ENCODE data around the gene S100Z.

The S100Z gene

GRCh38 chr5:76861612-76862011, 11.8 kb downstream of the S100Z start:
- no peak for TF ChIP-seq CTCF (IDR thresholded peaks at IDR 0.05; ENCODE audit: low read depth, low read length, missing control alignments)
- H3K4me3 ChIP-seq (ENCODE audit: low read depth, low read length) = no peak overlapping the region
- DNase-seq (ENCODE audit: low read depth) = no peak

GRCh38 chr5:76863001-76863400, 13.2 kb downstream of the S100Z start:
- TF ChIP-seq CTCF (IDR thresholded peaks at IDR 0.05; ENCODE audit: low read depth, low read length, missing control alignments) = no peak
- DNase-seq (ENCODE audit: low read depth) = no peak
- no peak overlapping the region for H3K4me3 ChIP-seq (ENCODE audit: low read depth, low read length)

- H3K4me3 ChIP-seq (ENCODE audit: low read depth, low read length) = no peak overlapping the region
- TF ChIP-seq CTCF (IDR thresholded peaks at IDR 0.05; ENCODE audit: low read depth, low read length, missing control alignments) = no peak
- DNase-seq (ENCODE audit: low read depth) = no peak
These were observed 16.7 kb downstream of the S100Z start for GRCh38 chr5:76866503-76866902.

GRCh38 chr5:76867038-76867437, 17.2 kb downstream of the S100Z start:
- DNase-seq (ENCODE audit: low read depth) = no peak
- TF ChIP-seq CTCF (IDR thresholded peaks at IDR 0.05; ENCODE audit: low read depth, low read length, missing control alignments) = no peak
- H3K4me3 ChIP-seq (ENCODE audit: low read depth, low read length) = no peak overlapping the region

- TF ChIP-seq CTCF (IDR thresholded peaks at IDR 0.05; ENCODE audit: low read depth, low read length, missing control alignments) = peak; percentile 73
- peak; percentile 39 for DNase-seq (ENCODE audit: low read depth)
- no peak overlapping the region for H3K4me3 ChIP-seq (ENCODE audit: low read depth, low read length)
These were observed 18.2 kb downstream of the S100Z start for GRCh38 chr5:76867827-76868693.

- no peak for DNase-seq (ENCODE audit: low read depth)
- no peak overlapping the region for H3K4me3 ChIP-seq (ENCODE audit: low read depth, low read length)
- no peak for TF ChIP-seq CTCF (IDR thresholded peaks at IDR 0.05; ENCODE audit: low read depth, low read length, missing control alignments)
These were observed 20.2 kb downstream of the S100Z start for GRCh38 chr5:76870046-76870445.

- no peak for TF ChIP-seq CTCF (IDR thresholded peaks at IDR 0.05; ENCODE audit: low read depth, low read length, missing control alignments)
- peak overlapping the region; percentile 60 for H3K4me3 ChIP-seq (ENCODE audit: low read depth, low read length)
- peak; percentile 57 for DNase-seq (ENCODE audit: low read depth)
These were observed 24.3 kb downstream of the S100Z start for GRCh38 chr5:76874088-76874581.

Measured in GM12864 (cell line).